HepG2 (cell line): Measurements from ENCODE around the gene CCDC142. TPM values are rescaled to one million over a fixed set of nuclear protein-coding genes. Genes with fewer than 3 reads are reported as not detected.

Experiments
- ADNP ChIP-seq: sonication (generic); formaldehyde crosslinking; IDR thresholded peaks from 2 replicates; pipeline ENCODE4 v1.4.0; 2020; ENCODE audit warnings: missing genetic modification reagents
- ATF7-NPFF ChIP-seq: sonication (generic); formaldehyde crosslinking; IDR thresholded peaks from 2 replicates; pipeline ENCODE4 v1.8.1; 2023; ENCODE audit warnings: mild to moderate bottlenecking, low read depth, missing genetic modification reagents, moderate library complexity
- CBFB ChIP-seq: sonication (generic); formaldehyde crosslinking; IDR thresholded peaks from 2 replicates; pipeline ENCODE4 v1.4.0; 2020; ENCODE audit warnings: missing genetic modification reagents
- HNF4G ChIP-seq, 2 experiments: sonication (generic) in 1 of 2; formaldehyde crosslinking in 1 of 2; IDR thresholded peaks; 2 replicates each; pipeline versions ENCODE4 v1.4.0 to v1.6.1; 2011 to 2020; ENCODE audit warnings: borderline replicate concordance in 2 of 2, low read depth in 2 of 2, mild to moderate bottlenecking in 2 of 2, low read length in 1 of 2, missing genetic modification reagents in 1 of 2, moderate library complexity in 1 of 2
- JUNB ChIP-seq: sonication (generic); formaldehyde crosslinking; IDR thresholded peaks from 2 replicates; pipeline ENCODE4 v1.8.0; 2022; ENCODE audit warnings: missing genetic modification reagents, mild to moderate bottlenecking, borderline replicate concordance
- KLF6 ChIP-seq: IDR thresholded peaks from 2 replicates; pipeline ENCODE4 v1.8.0; 2016; ENCODE audit warnings: missing biosample characterization, missing genetic modification reagents
- MBD4 ChIP-seq: IDR thresholded peaks from 2 replicates; pipeline ENCODE4 v1.6.1; 2012; ENCODE audit warnings: low read length, inconsistent platforms, borderline replicate concordance
- MLXIP ChIP-seq: sonication (generic); formaldehyde crosslinking; IDR thresholded peaks from 2 replicates; pipeline ENCODE4 v1.9.0; 2021; ENCODE audit warnings: missing genetic modification reagents, borderline replicate concordance
- NR1H2 ChIP-seq: sonication (generic); formaldehyde crosslinking; IDR thresholded peaks from 2 replicates; pipeline ENCODE4 v1.8.1; 2022; ENCODE audit warnings: low read depth, missing genetic modification reagents, borderline replicate concordance
- NR3C1 ChIP-seq: sonication (generic); formaldehyde crosslinking; IDR thresholded peaks from 2 replicates; pipeline ENCODE4 v1.4.0; 2020; ENCODE audit warnings: missing genetic modification reagents
- PCBP1 ChIP-seq: fragments of 200-400 bp; formaldehyde crosslinking; IDR thresholded peaks from 2 replicates; pipeline ENCODE4 v1.6.1; 2017; ENCODE audit warnings: mild to moderate bottlenecking, low read depth, low read length, borderline replicate concordance
- PCBP2 ChIP-seq: fragments of 200-400 bp; formaldehyde crosslinking; optimal IDR thresholded peaks from 2 replicates; pipeline ENCODE3; 2018; ENCODE audit warnings: low read length, low read depth; ENCODE audit not compliant: poor library complexity, severe bottlenecking
- TEF ChIP-seq: sonication (generic); formaldehyde crosslinking; IDR thresholded peaks from 2 replicates; pipeline ENCODE4 v1.5.0; 2020; ENCODE audit warnings: missing genetic modification reagents
- ZNF274 ChIP-seq: sonication (generic); formaldehyde crosslinking; IDR thresholded peaks from 2 replicates; pipeline ENCODE4 v1.5.1; 2020; ENCODE audit warnings: mild to moderate bottlenecking, missing genetic modification reagents
- ZNF318 ChIP-seq: sonication (generic); formaldehyde crosslinking; IDR thresholded peaks from 2 replicates; pipeline ENCODE4 v1.4.0; 2020; ENCODE audit warnings: mild to moderate bottlenecking, missing genetic modification reagents
- ZNF337 ChIP-seq: sonication (generic); formaldehyde crosslinking; IDR thresholded peaks from 2 replicates; pipeline ENCODE4 v1.5.1; 2020; ENCODE audit warnings: missing genetic modification reagents, low read depth, mild to moderate bottlenecking, borderline replicate concordance
- ZNF549 ChIP-seq: sonication (generic); formaldehyde crosslinking; IDR thresholded peaks from 2 replicates; pipeline ENCODE4 v1.5.0; 2020; ENCODE audit warnings: missing genetic modification reagents
- ZNF558 ChIP-seq: sonication (generic); formaldehyde crosslinking; IDR thresholded peaks from 2 replicates; pipeline ENCODE4 v1.9.0; 2022; ENCODE audit warnings: mild to moderate bottlenecking, missing genetic modification reagents, borderline replicate concordance
- polyA plus RNA-seq, 8 experiments: library from polyadenylated mRNA; depleted of rRNA in 3 of 8; stranded (reverse) in 7 of 8; unstranded in 1 of 8; fragments of >200 nt; fragmentation: Illumina TruSeq in 4 of 8; extraction: Trizol in 4 of 8; gene quantifications; 2 replicates each; pipeline versions ENCODE4 v1.2.1 to v1.2.3, GENCODE V29; 2011 to 2016; ENCODE audit warnings: low read depth in 4 of 8, missing spikeins in 1 of 8, mixed read lengths in 1 of 8; ENCODE audit not compliant: insufficient read depth in 1 of 8
- total RNA-seq, 5 experiments: library from RNA; depleted of rRNA; stranded (reverse); fragments of >200 nt; fragmentation: Illumina TruSeq; extraction: Trizol; gene quantifications; 2 replicates each; pipeline ENCODE4 v1.2.3, GENCODE V29; 2016; ENCODE audit warnings: low read depth in 1 of 5

CCDC142 gene
- total and polyA plus RNA-seq, 2 of the 13 experiments (the other 11 are each of a cell fraction or from before 2014, with no cell fraction given), result 14.7 to 30.4 TPM

- TF ChIP-seq NR1H2 (CRISPR knock-in tag), result no peak
- TF ChIP-seq PCBP1, result no peak; the same call in 1 of the 2 replicates
- TF ChIP-seq ZNF337, result no peak
- 0 out of 2 replicates have a peak, but pooled peaks have one; percentile 3 for TF ChIP-seq HNF4G (IDR thresholded peaks at IDR 0.05; ENCODE audit: borderline replicate concordance, low read depth, low read length)
- TF ChIP-seq HNF4G (CRISPR knock-in tag; IDR thresholded peaks at IDR 0.05; ENCODE audit: borderline replicate concordance, low read depth), result peak; percentile 15; the same call in 1 of the 2 replicates
- TF ChIP-seq ZNF318, result 0 out of 2 replicates have a peak, but pooled peaks have one; percentile 24
- TF ChIP-seq ZNF558 (CRISPR knock-in tag), result no peak; the same call in 1 of the 2 replicates
- TF ChIP-seq ZNF274, result no peak
- no peak for TF ChIP-seq MLXIP
- TF ChIP-seq KLF6 (CRISPR knock-in tag), result no peak
- no peak for TF ChIP-seq JUNB (CRISPR knock-in tag)
- TF ChIP-seq ATF7-NPFF (CRISPR knock-in tag), result no peak
- no peak for TF ChIP-seq MBD4
- no peak for TF ChIP-seq ZNF549
- TF ChIP-seq PCBP2, result no peak
- TF ChIP-seq TEF (CRISPR knock-in tag), result no peak
- no peak; the same call in 1 of the 2 replicates for TF ChIP-seq CBFB
- TF ChIP-seq ADNP (CRISPR knock-in tag), result no peak
- no peak for TF ChIP-seq NR3C1 (CRISPR knock-in tag)
Measured at GRCh38 chr2:74441170-74441689, 41.6 kb downstream of the CCDC142 start (continued).
